Loucy (cell line): ENCODE data around the gene SCMH1.

Source experiments
- CTCF ChIP-seq: fragments of 200-600 bp; sonication (generic); conservative IDR thresholded peaks from 2 replicates; pipeline ENCODE4 v1.5.1; 2014; ENCODE audit warnings: mild to moderate bottlenecking, antibody characterized with exemption, low read length
- EZH2phosphoT487 ChIP-seq: fragments of 200-600 bp; IDR thresholded peaks from 2 replicates; pipeline ENCODE4 v1.6.1; 2018; ENCODE audit warnings: antibody characterized with exemption, mild to moderate bottlenecking, moderate library complexity, borderline replicate concordance

DNA sequence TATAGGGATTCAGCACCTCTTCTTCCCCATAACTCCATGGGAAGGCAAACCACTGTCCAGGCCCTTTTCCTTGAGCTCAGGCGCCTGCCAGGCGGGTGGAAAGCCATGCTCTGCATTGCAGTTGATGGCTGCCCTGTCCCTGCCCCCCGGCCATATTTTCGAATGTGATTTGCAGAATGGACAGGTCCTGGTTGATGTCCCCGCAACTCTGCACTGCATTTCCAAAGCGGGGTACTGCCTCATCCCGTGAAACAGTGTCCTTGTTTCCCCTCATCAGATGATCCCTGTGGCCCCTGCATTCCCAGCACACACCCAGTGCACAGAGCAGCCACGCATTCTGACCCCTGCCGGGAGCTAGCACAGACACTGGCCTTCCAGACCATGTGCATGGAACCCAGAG, 33.7 kb upstream of the SCMH1 start:
- TF ChIP-seq CTCF (no peak), EZH2phosphoT487 (no peak)
